GM21423 (cell line): ENCODE data around the gene PRRX2.

Source experiments
- ATAC-seq: cut with Tn5 transposase; IDR thresholded peaks from one replicate; pipeline ENCODE4 v1.9.1; 2021; ENCODE audit warnings: mild to moderate bottlenecking, moderate library complexity; ENCODE audit not compliant: unreplicated experiment

Gene PRRX2

DNA sequence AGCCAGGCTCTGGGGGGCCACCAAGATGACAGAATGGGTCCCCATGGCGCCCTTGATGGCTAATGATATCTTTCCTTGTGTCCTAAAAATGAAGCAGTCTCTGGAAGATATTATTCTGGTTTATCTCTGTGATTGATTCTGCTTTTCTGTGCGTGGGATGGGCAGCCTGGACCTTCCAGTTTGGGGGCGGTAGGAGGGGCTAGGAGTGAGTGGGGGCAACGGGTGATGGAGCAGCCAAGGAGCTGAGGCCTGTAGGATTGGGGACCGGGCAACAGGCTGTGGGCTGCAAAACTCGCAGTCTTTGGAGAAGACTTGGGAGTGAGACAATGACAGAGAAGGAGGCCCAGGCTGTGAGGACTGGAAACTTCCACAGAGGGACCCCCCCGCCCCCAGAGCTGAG lies 8.8 kb downstream of the PRRX2 start:
- ATAC-seq = no peak

DNA sequence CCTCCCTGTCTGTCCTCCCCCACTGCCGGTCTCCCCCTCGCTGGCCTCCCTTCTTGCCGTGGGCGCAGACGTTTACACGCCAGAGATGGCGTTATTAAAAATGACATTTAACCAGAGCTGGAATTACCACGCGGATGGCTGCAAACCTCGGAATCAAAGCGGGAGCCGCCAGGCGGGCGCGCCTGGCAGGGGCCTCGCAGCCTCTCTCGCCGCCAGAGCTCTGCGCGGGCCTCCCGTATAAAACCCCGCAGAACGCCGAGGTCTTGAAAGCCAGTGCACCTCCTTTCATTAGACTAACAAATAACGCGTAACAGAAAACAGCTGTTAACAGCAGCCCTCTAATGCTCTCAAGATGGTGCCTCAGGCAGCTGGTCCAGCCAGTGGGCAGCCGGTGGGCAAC lies 10.2 kb downstream of the PRRX2 start:
- ATAC-seq = no peak

DNA sequence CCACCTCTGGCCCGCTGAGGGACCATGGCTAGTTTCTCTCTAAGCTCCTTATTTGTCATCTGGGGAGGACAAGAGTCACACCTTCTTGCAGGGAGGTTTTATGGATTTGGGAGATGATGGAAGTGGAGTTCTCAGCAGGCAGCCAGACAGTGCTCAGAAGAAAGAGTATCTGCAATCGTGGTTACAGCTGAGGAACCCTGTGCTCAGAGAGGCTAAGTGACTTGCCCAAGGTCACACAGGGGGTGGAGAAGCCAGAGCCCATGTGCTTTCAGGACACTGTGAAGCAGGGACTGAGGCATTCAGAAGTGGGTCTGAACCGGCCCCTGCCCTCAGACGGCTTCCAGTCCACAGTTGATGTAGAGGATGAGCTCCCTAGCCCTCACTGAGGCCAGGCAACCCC lies 10.8 kb downstream of the PRRX2 start:
- no peak for ATAC-seq

DNA sequence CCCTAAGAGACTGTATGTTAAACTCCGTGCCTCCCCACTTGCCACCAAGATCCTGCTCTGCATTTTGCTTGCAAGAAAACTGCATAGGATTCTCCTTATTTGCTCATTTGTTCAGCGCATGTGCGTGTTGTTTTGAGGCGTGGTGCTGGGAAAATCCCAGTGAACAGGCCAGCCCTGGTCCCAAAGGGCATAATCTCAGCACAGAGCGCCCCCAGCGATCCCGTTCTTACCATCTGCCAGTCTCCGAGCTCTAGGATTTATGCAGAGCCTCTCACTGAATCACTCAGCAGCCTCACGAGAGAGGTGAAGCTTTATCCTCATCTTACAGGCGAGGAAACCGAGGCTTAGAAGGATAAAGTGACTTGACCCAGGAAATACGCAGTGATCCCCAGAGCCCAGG lies 11.5 kb downstream of the PRRX2 start:
- ATAC-seq = no peak

DNA sequence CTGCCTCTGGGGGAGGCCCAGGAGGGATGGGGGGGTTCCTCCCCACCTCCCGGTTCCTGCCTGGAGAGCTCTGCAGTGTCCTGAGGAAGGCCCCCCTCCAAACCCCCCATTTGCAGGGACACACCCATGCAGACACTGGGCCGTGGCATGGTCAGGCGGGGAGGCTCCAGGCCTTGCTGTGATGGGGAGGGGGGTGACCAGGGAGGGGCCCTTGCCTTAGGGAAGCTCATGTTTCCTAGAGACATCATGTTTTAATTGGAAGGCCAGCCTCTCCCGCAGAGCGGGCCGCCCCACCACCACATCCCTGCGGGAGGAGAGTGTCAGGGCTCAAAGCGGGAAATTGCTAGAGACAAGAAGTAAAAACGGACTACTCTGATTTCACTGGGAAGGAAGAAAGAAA lies 12.0 kb downstream of the PRRX2 start:
- no peak for ATAC-seq

DNA sequence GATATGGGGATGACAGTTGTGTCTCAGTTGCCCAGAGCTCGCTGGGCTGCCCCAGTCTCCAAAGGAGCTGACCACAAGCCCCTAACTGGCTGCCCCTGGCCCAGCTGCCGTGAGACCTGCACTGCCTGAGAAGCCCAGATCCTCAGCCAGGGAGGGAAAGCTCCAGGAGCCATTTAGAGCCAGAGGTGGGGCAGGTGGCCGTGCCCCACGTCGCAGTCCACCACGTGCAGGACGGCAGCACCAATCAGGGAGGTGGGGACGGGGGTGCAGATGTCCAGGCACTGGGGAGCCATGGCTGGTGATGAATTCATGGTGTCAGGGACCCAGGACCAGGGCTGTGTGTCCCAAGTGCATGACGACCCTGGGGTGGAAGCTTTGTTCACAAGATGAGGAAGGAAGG lies 13.4 kb downstream of the PRRX2 start:
- no peak for ATAC-seq

DNA sequence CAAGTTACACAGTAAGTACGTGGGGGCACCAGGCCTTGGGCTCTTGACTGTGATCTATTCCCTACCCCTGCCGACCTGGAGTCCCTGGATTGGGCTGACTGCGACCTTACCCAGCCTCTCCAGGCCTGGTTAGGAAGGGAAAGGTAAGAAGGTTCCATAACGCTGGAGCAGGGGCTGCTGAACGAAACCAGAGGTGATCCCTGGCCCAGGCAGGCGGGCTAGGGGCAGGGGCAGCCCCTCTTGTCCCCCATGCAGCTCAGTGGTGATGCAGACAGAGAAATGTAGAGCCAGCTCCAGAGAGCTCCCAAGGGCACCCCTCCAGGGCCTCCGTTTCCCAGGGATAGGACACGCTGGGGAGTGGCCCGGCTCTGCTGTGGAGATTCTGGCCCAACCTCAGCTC lies 14.1 kb downstream of the PRRX2 start:
- no peak for ATAC-seq

DNA sequence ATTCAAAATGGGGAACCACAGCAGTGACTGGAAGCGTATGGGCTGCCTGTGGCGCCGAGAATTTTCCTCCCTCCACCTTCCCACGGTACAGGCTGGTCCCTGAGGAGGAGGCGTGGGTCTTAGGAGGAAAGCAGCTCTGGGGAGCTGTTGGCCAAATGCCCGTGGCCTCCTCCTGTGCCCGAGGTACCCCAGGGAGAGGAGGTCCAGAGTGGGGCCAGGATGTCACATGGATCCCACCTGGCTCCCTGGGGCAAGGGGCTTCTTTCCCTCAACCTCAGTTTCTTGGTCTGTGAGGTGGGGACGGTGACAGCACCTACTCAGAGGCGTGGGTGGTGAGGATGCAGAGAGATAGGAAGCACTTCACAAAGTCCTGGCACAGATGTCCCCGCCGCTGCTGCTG lies 16.5 kb downstream of the PRRX2 start:
- no peak for ATAC-seq

DNA sequence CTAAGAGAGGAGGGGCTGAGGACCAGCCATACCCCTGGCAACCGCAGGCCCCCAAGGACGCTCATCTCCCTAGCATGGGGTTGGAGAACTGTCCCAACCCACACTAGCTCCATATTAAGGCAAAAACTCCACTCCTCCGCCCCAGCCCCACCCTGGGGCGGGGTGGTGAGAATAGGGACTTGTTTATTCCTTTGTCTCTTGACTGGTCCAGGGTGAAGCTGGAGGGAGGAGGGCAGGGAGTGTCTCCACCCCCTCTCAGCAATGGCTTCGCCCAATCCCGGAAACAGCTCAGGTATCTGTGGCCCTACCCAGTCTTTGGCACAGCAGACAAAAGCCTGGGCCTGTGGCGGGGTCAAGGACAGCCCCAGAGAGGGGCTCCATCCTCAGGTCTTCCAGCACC lies 16.9 kb downstream of the PRRX2 start:
- ATAC-seq = no peak

DNA sequence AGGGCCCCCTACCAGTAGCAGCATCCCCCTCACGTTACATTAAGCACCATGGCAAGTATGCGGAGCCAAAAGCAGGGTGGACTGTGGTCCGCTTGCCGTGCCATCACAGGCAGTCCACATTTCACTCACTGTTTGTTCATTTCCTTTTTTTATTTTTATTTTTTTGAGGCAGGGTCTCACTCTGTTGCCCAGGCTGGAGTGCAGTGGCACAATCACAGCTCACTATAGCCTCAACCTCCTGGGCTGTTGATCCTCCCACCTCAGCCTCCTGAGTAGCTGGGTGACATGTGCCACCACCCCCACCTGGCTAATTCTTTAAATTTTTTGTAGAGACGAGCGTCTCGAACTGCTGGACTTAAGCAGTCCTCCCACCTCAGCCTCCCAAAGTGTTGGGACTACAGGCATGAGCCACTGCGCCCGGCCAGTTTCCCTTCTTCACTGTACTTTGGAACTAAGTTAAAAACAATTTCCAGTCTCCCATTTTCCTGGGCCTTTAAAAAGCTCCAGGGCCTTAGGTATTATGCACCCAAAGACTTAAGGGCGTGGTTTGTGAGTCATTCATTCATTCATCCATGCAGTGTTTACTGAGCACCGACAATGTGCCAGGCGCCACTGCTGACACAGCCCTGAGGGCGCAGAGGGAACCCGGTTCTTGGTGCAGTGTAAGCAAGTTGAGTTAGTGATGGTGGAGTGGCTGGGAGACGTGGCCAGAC lies 19.9 kb downstream of the PRRX2 start:
- ATAC-seq = no peak

DNA sequence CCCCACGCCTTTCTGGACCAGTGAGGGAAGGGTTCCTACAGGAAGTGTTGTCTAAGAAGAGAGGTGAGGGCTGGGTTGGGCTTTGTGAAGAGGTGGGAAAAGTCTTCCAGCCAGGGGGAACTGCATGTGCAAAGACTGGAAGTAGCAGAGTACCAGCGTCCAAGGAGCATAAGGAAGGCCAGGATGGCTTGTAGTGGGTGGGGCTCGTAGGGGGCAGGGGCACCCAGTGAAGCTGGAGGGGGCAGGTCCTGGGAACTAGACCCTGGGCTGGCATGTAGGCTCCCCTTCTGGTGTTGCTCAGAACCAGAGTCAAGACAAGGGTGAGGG lies 20.4 kb downstream of the PRRX2 start:
- no peak for ATAC-seq

DNA sequence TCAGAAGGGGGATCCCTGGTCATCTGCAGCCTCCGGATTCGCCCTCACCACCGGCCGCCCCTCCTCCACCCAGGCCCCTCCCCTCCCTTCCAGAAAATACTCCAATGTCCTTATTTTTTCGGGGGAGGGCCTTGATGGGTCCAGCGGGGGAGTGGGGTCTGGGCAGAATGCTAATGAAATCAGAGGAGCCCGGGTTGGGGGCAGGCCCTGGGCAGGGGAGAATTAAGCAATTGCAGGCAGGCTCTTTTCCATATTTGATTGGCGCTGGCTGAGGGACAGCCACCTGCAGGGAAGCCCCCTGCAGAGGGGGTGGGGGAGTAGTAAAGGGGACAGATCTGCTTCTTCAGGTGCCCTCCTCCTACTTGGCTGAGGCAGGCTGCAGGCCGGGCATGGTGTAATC lies 21.3 kb downstream of the PRRX2 start:
- no peak for ATAC-seq

DNA sequence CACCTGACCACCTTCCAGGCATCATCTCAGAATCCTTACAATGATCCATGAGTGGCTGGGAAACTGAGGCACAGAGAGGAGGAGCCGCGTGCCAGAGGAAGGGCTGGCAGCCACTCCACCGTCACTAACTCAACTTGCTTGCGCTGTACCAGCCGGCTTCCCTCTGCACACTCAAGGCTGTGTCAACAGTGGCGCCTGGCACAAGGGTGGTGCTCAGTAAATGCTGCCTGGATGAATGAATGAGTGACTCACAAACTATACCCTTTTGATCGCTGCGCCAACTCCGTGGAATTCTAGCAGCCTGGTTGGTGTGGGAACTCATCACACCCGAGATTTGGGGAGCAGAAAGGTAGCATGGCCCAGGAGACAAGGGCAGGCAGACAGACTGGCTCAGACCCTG lies 21.9 kb downstream of the PRRX2 start:
- no peak for ATAC-seq

DNA sequence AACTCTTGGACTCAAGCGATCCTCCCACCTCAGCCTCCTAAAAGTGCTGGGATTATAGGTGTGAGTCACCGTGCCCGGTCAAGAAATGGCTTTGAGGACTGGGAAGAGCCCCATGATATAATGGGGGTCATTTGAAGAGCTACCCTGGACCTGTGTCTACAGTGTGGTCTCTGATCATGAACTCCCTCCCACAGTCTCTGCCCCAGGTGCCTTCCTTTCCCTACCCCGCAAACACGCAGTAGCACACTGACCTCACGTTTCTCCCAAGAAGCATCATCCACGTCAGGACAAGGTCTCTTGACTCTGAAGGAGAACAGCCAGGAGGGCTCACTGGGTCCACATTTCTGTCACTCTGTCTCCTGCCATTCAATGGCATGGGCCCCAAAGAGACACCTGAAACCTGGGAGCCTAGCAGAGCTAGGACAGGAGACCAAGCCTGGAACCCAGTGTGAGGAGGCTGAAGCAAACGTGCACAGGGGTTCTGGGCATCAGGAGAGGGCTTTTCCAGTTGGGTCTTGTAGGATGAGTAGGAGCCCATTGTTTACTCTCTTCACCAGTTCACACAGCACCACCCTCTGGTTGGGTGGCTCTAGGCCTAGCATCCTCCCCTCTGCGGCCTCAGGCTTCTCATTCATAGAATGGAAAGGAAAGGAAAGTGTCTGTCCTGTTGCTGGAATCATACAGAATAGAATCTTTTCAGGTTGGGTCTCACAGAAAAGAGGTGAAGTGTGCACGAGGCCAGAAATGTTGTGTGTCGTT lies 23.0 kb downstream of the PRRX2 start:
- ATAC-seq = no peak

DNA sequence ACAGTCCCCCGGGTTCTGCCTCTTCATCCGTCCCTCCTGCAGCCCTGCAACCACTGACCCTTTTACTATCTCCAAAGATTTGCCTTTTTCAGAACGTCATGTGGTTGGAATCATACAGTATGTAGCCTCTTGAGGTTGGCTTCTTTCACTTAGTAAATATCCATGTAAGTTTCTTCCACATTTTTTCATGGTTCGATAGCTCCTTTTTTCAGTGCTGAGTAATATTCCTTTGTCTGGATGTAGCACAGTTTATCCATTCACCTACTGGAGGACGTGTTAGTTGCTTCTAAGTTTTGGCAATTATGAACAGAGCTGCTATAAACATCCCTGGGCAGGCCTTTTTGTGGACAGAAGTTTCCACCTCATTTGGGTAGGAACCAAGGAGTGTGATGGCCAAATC lies 27.1 kb downstream of the PRRX2 start:
- ATAC-seq = no peak

DNA sequence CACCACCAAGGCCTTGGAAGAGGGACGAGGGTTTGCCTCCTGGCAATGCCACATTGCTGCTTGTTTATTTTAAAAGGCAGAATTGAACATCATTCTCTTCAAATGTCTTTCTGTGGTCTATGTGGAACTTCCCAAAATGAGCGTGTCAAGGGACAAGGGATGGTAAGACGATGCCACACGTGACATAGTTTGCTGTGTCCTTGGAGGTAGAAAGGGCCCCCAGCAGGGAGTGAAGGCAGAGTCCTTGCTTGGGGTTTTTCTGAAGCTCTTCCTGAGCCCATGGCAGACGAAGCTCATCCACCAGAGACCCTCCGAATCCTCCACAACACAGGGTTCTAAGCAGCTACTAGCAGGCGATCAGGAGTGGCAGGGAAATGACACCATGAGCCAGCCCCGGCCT lies 28.3 kb downstream of the PRRX2 start:
- no peak for ATAC-seq

DNA sequence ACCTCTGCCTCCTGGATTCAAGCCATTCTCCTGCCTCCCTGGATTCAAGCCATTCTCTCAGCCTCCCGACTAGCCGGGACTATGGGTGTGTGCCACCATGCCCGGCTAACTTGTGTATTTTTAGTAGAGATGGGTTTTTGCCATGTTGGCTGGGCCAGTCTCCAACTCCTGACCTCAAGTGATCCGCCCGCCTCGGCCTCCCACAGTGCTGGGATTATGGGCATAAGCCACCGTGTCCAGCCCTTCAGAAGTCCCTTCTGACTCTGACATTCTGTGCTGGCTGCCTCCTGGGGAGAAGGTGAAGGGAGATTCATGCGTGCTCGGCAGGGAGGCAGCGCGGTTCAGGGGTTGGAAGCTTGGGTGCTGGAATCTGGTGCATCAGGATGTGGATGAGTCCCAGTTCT lies 28.8 kb downstream of the PRRX2 start:
- no peak for ATAC-seq

DNA sequence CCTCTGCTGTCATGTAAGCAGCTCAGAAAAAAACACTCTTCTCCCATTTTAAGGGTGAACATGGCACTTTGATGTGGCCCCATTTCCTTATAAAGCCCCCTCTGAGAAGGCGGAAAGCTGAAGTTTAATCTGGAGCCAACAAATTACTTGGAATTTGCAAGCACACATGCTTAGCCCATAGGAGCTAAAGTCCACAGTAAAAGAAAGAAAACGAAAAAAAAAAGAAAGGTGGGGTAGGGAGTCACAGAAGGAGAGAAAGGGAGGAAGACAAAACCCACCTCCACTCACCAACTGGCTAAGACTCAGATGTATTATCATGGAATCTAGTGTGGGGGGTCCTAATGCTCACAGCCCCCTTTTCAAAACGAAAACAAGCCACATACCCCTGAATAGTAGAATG lies 30.4 kb downstream of the PRRX2 start:
- ATAC-seq = no peak

DNA sequence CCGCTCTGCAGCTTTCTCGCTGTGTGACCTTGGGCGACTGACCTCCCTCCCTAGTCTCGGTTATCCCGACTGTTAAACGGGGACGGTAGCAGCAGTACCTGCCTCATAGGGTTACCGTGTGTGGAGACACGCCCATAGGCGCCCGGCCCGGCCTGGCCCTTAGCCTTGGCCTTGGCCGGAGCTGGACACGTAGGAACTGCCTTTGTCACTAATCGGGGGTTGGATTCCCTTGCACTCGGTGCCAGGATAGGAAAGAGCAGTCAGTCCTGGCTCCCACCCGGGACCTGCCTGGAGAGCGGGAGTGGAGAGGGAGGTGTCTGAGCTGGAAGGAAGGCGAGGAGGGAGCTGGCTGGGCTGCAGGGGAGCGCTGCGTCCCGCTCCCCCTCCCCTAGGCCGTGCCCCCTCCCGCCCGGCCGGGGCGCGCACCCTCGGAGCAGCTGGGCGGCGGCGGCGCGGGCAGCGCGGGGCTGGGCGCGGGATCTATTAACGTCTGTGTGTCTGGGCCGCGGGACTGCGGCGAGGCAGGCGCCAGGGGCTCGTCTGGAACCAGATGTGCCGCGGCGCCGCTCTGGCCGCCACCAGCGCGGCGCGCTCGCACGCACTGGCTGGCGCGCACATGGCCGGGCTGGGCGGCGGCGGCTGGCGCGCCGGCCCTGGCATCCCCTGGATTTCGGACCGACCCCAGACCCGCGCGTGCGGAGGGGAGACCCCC lies 31.7 kb downstream of the PRRX2 start:
- no peak for ATAC-seq

DNA sequence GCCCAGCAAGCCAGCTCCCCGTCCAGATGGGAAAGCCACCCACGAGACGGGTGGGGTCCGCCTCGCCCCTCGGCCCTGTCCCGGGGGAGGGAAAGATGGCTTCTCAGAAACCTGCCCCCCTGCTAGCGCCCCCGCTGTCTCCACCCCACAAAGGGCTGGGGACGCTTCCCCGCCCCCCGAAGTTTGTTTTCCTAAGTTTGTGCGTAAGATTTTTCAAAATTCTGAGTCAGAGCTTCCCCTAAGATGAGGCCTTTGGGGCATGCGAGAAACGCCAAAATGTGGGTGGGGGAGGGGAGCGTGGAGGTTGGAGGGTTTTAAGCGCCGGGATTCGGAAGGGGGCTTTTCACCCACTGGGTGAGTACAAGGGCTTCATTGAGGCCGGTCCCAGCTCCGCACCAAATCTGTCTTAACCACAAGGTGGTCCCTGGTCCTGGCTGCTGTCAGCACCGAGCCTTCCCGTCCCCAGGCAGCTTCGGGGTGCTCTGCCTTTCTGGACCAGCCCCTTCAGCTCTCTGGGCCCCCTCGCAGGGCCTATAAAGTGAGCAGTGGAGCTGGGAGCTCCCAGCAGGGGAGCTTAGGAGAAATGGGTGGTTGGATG lies 32.3 kb downstream of the PRRX2 start:
- ATAC-seq = no peak

DNA sequence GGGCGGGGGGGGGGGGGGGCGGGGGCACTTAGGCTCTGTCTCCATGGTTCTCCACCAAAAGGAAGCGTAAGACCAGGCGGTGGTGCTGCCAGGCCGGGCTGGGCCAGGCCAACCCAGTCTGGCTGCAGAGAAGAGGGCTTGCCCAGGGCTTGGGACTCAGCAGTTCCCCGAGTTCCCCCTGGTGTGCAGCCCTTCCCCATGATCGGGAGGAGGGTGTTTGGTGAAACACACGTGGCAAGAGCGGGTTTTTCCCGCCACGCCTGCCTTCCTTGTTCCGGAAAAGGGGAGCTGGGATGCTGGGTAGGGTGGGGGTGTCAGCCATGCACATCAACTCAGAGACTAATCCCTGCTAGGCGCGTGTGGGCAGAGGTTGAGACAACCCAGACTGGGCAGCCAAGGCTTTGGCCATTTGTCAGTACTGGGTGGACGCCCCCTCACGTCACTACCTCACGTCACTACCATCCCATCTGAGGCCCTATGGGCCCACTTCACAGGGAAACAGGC lies 32.9 kb downstream of the PRRX2 start:
- ATAC-seq = no peak

DNA sequence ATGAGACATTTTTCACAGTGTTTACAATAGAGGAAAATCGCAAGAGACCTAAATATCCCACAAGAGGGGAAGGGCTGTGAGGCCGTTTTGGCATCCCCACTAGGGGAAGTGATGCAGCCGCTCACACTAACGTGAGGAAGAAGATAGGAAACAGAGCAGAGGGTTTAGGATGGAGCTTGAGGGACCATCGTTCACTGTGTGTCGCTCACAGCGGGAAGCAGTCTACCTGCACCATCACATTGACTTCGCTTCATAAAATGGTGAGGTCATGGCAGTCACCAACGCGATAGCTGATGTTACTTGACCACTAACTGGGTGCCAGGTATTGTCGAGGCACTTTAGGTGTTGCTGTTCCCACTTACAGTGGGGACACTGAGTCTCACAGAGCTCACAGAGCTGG lies 35.6 kb downstream of the PRRX2 start:
- ATAC-seq = no peak
